PC-3 (cell line): Measurements from ENCODE around the gene HAUS1.

ENCODE experiments used
- EZH2 ChIP-seq: fragments of 300-600 bp; sonication (generic); IDR thresholded peaks from one replicate; pipeline ENCODE4 v1.6.1; 2017; ENCODE audit warnings: antibody characterized with exemption, mild to moderate bottlenecking, low read length; ENCODE audit not compliant: unreplicated experiment
- EZH2phosphoT487 ChIP-seq: fragments of 300-600 bp; sonication (generic); IDR thresholded peaks from 2 replicates; pipeline ENCODE4 v1.6.1; 2018; ENCODE audit warnings: mild to moderate bottlenecking, antibody characterized with exemption, low read length, borderline replicate concordance
- TF ChIP-seq, protein P1 (sequence below): fragments of 300-600 bp; sonication (generic); conservative IDR thresholded peaks from 2 replicates; pipeline ENCODE4 v1.5.1; 2017; ENCODE audit warnings: antibody characterized with exemption, low read depth, mild to moderate bottlenecking, low read length

DNA sequence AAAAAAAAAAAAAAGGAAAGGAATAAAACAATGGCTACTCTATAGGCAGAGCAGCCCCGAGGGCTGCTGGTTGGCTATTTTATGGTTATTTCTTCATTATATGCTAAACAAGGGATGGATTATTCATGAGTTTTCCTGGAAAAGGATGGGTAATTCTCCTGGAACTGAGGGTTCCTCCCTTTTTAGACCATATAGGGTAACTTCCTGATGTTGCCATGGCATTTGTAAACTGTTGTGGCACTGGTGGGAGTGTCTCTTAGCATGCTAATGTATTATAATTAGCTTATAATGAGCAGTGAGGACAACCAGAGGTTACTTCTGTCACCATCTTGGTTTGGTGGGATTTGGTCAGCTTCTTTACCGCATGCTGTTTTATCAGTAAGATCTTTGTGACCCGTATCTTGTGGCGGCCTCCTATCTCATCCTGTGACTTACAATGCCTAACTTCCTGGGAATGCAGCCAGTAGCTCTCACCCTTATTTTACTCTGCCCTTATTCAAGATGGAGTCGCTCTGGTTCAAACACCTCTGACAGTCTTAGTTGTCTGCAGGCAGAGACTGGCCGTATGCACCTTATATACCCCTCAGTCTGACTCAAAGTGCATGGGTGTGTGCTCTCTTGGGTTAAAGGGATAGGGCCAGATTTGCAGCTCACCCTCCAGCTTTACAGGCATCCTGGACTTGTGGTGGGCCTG, 57.7 kb downstream of the HAUS1 start:
- TF ChIP-seq, protein P1, sequence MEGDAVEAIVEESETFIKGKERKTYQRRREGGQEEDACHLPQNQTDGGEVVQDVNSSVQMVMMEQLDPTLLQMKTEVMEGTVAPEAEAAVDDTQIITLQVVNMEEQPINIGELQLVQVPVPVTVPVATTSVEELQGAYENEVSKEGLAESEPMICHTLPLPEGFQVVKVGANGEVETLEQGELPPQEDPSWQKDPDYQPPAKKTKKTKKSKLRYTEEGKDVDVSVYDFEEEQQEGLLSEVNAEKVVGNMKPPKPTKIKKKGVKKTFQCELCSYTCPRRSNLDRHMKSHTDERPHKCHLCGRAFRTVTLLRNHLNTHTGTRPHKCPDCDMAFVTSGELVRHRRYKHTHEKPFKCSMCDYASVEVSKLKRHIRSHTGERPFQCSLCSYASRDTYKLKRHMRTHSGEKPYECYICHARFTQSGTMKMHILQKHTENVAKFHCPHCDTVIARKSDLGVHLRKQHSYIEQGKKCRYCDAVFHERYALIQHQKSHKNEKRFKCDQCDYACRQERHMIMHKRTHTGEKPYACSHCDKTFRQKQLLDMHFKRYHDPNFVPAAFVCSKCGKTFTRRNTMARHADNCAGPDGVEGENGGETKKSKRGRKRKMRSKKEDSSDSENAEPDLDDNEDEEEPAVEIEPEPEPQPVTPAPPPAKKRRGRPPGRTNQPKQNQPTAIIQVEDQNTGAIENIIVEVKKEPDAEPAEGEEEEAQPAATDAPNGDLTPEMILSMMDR = no peak
- TF ChIP-seq EZH2 = no peak
- no peak for TF ChIP-seq EZH2phosphoT487
